Karpas-422 (cell line): ENCODE measurements around the gene SLC4A2. TPM values are rescaled to one million over a fixed set of nuclear protein-coding genes. Genes with fewer than 3 reads are reported as not detected.
"Not testable (repeated sequence)": the region's sequence is repeated elsewhere in the genome, so short reads cannot be mapped to it uniquely, and the experiment has no call there.

Experiments used
- DNase-seq: peaks from one replicate; pipeline ENCODE4 v3.0.0-alpha.2; 2015
- H2AFZ ChIP-seq: fragments of 200-600 bp; sonication (generic); 2 replicates; pipeline ENCODE4 v1.6.1; 2014; ENCODE audit warnings: antibody characterized with exemption, low read length, mixed read lengths
- H3K27ac ChIP-seq: fragments of 200-600 bp; sonication (generic); 2 replicates; pipeline ENCODE4 v1.5.1; 2014; ENCODE audit warnings: mild to moderate bottlenecking, low read length, moderate library complexity
- H3K27me3 ChIP-seq: fragments of 200-600 bp; sonication (generic); 2 replicates; pipeline ENCODE4 v1.6.1; 2014; ENCODE audit warnings: low read length, mixed read lengths
- H3K36me3 ChIP-seq: fragments of 200-600 bp; sonication (generic); 2 replicates; pipeline ENCODE4 v1.6.1; 2014; ENCODE audit warnings: low read length, mixed read lengths; ENCODE audit not compliant: insufficient read depth
- H3K4me1 ChIP-seq: fragments of 200-600 bp; sonication (generic); 2 replicates; pipeline ENCODE4 v1.6.1; 2014; ENCODE audit warnings: mild to moderate bottlenecking, low read length, mixed read lengths
- H3K4me2 ChIP-seq: fragments of 200-600 bp; sonication (generic); 2 replicates; pipeline ENCODE4 v1.6.1; 2014; ENCODE audit warnings: low read length, low read depth, mild to moderate bottlenecking; ENCODE audit not compliant: poor library complexity, severe bottlenecking
- H3K4me3 ChIP-seq: fragments of 200-600 bp; sonication (generic); 2 replicates; pipeline ENCODE4 v1.5.1; 2014; ENCODE audit warnings: mild to moderate bottlenecking, antibody characterized with exemption, low read length, mixed read lengths
- H3K79me2 ChIP-seq: fragments of 200-600 bp; sonication (generic); 2 replicates; pipeline ENCODE4 v1.6.1; 2014; ENCODE audit warnings: mild to moderate bottlenecking, low read length, mixed read lengths
- H3K9ac ChIP-seq: fragments of 200-600 bp; sonication (generic); 2 replicates; pipeline ENCODE4 v1.6.0; 2014; ENCODE audit warnings: low read length
- H3K9me2 ChIP-seq: fragments of 200-600 bp; sonication (generic), shearing (Covaris generic); replicated peaks from 2 replicates; pipeline ENCODE4 v1.6.0; 2014; ENCODE audit warnings: mild to moderate bottlenecking, low read length, moderate library complexity; ENCODE audit not compliant: insufficient read depth
- H3K9me3 ChIP-seq: fragments of 300-700, 200-600 bp; sonication (generic); 2 replicates; pipeline ENCODE4 v1.6.1; 2014; ENCODE audit warnings: low read length, mixed read lengths
- H4K20me1 ChIP-seq: fragments of 200-600 bp; sonication (generic); 2 replicates; pipeline ENCODE4 v1.6.1; 2014; ENCODE audit warnings: mild to moderate bottlenecking, antibody characterized with exemption, low read length, low read depth; ENCODE audit not compliant: insufficient read depth
- total RNA-seq: library from RNA; depleted of rRNA; stranded (reverse); fragments of >200 nt; shearing (Covaris generic); gene quantifications from 2 replicates; pipeline ENCODE4 v1.2.3, GENCODE V29; 2014; ENCODE audit warnings: low replicate concordance

The SLC4A2 gene
- total RNA-seq, 1 experiment from 2014 or later: 35.1 TPM

- no peak for DNase-seq
- Histone ChIP-seq H3K9me2 (no peaks in the 10 kb centered on the region), H3K9ac (no peak overlapping the region), H3K79me2 (no peaks in the 10 kb centered on the region; the same call in 1 of the 2 replicates), H3K36me3 (no peaks in the 10 kb centered on the region), H3K4me3 (no peak overlapping the region), H3K4me2 (no peak overlapping the region), H3K9me3 (no peaks in the 10 kb centered on the region), H3K4me1 (no peaks in the 10 kb centered on the region), H2AFZ (no peak overlapping the region), H3K27ac (no peak overlapping the region), H4K20me1 (no peaks in the 10 kb centered on the region), H3K27me3 (no peaks in the 10 kb centered on the region)
These were observed 24.2 kb upstream of the SLC4A2 start for GRCh38 chr7:151035026-151035717.

- Histone ChIP-seq H4K20me1 (no peaks in the 10 kb centered on the region), H3K27ac (no peak overlapping the region), H3K9ac (no peak overlapping the region), H2AFZ (no peak overlapping the region), H3K9me2 (no peaks in the 10 kb centered on the region), H3K27me3 (no peaks in the 10 kb centered on the region), H3K4me1 (no peaks in the 10 kb centered on the region), H3K79me2 (no peaks in the 10 kb centered on the region; the same call in 1 of the 2 replicates), H3K4me2 (no peak overlapping the region), H3K4me3 (no peak overlapping the region), H3K9me3 (no peaks in the 10 kb centered on the region), H3K36me3 (no peaks in the 10 kb centered on the region)
- no peak for DNase-seq
These were observed 23.5 kb upstream of the SLC4A2 start for GRCh38 chr7:151035902-151036301.

GRCh38 chr7:151038951-151039849 is 20.2 kb upstream of the SLC4A2 start:
- Histone ChIP-seq H3K27me3 (no peaks in the 10 kb centered on the region), H3K79me2 (no peaks in the 10 kb centered on the region), H3K4me2 (no peak overlapping the region), H2AFZ (no peak overlapping the region), H3K9ac (no peak overlapping the region), H3K27ac (no peak overlapping the region), H4K20me1 (no peaks in the 10 kb centered on the region), H3K36me3 (no peaks in the 10 kb centered on the region), H3K9me2 (no peaks in the 10 kb centered on the region), H3K9me3 (no peaks in the 10 kb centered on the region), H3K4me1 (no peaks in the 10 kb centered on the region), H3K4me3 (no peak overlapping the region)
- no peak for DNase-seq

- Histone ChIP-seq H3K79me2 (no peaks in the 10 kb centered on the region), H3K9me2 (no peaks in the 10 kb centered on the region), H3K4me1 (no peaks in the 10 kb centered on the region), H2AFZ (no peak overlapping the region), H3K9me3 (no peaks in the 10 kb centered on the region), H3K27ac (no peak overlapping the region), H3K27me3 (no peaks in the 10 kb centered on the region), H4K20me1 (no peaks in the 10 kb centered on the region), H3K4me2 (no peak overlapping the region), H3K9ac (no peak overlapping the region), H3K36me3 (no peaks in the 10 kb centered on the region), H3K4me3 (no peak overlapping the region)
- no peak for DNase-seq
These were observed 19.4 kb upstream of the SLC4A2 start for GRCh38 chr7:151039850-151040548.

GRCh38 chr7:151040616-151041375 is 18.6 kb upstream of the SLC4A2 start:
- DNase-seq: no peak
- Histone ChIP-seq H3K9me2 (no peaks in the 10 kb centered on the region), H3K79me2 (no peaks in the 10 kb centered on the region), H2AFZ (no peak overlapping the region), H3K36me3 (no peaks in the 10 kb centered on the region), H3K4me2 (no peak overlapping the region), H3K27ac (no peak overlapping the region), H4K20me1 (no peaks in the 10 kb centered on the region), H3K4me3 (no peak overlapping the region), H3K27me3 (no peaks in the 10 kb centered on the region), H3K9me3 (no peaks in the 10 kb centered on the region), H3K9ac (no peak overlapping the region), H3K4me1 (no peaks in the 10 kb centered on the region)

- not testable (repeated sequence) for H3K9ac ChIP-seq, H3K36me3 ChIP-seq, H3K4me1 ChIP-seq, H3K27me3 ChIP-seq, H3K27ac ChIP-seq, H3K79me2 ChIP-seq, H3K4me3 ChIP-seq, DNase-seq, H3K9me2 ChIP-seq, H2AFZ ChIP-seq, H3K9me3 ChIP-seq, H3K4me2 ChIP-seq, H4K20me1 ChIP-seq
These were observed 15.9 kb upstream of the SLC4A2 start for GRCh38 chr7:151043449-151043848.

GRCh38 chr7:151043959-151044358 is 15.4 kb upstream of the SLC4A2 start:
- Histone ChIP-seq H3K9ac (no peak overlapping the region), H4K20me1 (no peaks in the 10 kb centered on the region), H3K27me3 (no peaks in the 10 kb centered on the region), H3K4me2 (no peak overlapping the region), H3K9me2 (no peaks in the 10 kb centered on the region), H3K27ac (no peak overlapping the region), H3K36me3 (no peaks in the 10 kb centered on the region), H3K79me2 (no peaks in the 10 kb centered on the region), H3K4me1 (no peaks in the 10 kb centered on the region), H3K9me3 (no peaks in the 10 kb centered on the region), H3K4me3 (no peak overlapping the region), H2AFZ (no peak overlapping the region)
- DNase-seq: no peak
